ENCODE results near the gene CELSR1.

CELSR1 gene

GRCh38 chr22:46372686-46373085 is 164.7 kb downstream of the CELSR1 start:
- DNase-seq, result no peak

- DNase-seq, result no peak
Observed at GRCh38 chr22:46371623-46372226, 165.7 kb downstream of the CELSR1 start.

GRCh38 chr22:46370584-46371291 is 166.7 kb downstream of the CELSR1 start:
- no peak for DNase-seq

GRCh38 chr22:46369716-46370583 is 167.5 kb downstream of the CELSR1 start:
- DNase-seq, result no peak

- DNase-seq, result no peak
Observed at GRCh38 chr22:46368871-46369715, 168.3 kb downstream of the CELSR1 start.

- DNase-seq, result no peak
Observed at GRCh38 chr22:46368422-46368821, 169.0 kb downstream of the CELSR1 start.

- peak; percentile 29 to 42 for DNase-seq
Observed at GRCh38 chr22:46367707-46368191, 169.7 kb downstream of the CELSR1 start.

- DNase-seq, result no peak
Observed at GRCh38 chr22:46366801-46367706, 170.4 kb downstream of the CELSR1 start.

GRCh38 chr22:46366327-46366731 is 171.1 kb downstream of the CELSR1 start:
- no peak for DNase-seq

GRCh38 chr22:46365166-46365624 is 172.2 kb downstream of the CELSR1 start:
- DNase-seq, result no peak

GRCh38 chr22:46364341-46365165 is 172.9 kb downstream of the CELSR1 start:
- no peak for DNase-seq

- no peak for DNase-seq
Observed at GRCh38 chr22:46363611-46364321, 173.7 kb downstream of the CELSR1 start.

GRCh38 chr22:46362934-46363515 is 174.4 kb downstream of the CELSR1 start:
- DNase-seq, result no peak

- no peak for DNase-seq
Observed at GRCh38 chr22:46362203-46362933, 175.1 kb downstream of the CELSR1 start.

- DNase-seq, result no peak
Observed at GRCh38 chr22:46361826-46362202, 175.6 kb downstream of the CELSR1 start.

- no peak for DNase-seq
Observed at GRCh38 chr22:46360891-46361290, 176.5 kb downstream of the CELSR1 start.

- no peak for DNase-seq
Observed at GRCh38 chr22:46360097-46360496, 177.3 kb downstream of the CELSR1 start.

- no peak for DNase-seq
Observed at GRCh38 chr22:46359362-46359761, 178.1 kb downstream of the CELSR1 start.

- DNase-seq, result no peak
Observed at GRCh38 chr22:46358766-46359165, 178.7 kb downstream of the CELSR1 start.

Data from Kasumi-1 (cell line).